H9 (cell line): Measurements from ENCODE around the gene WDR12. TPM values are rescaled to one million over a fixed set of nuclear protein-coding genes. Genes with fewer than 3 reads are reported as not detected.

Source experiments
- DNase-seq: peaks from one replicate; pipeline ENCODE4 v3.0.0-alpha.2; 2017
- H2AFZ ChIP-seq: one replicate; pipeline ENCODE4 v1.6.1; 2013; ENCODE audit warnings: mild to moderate bottlenecking, low read length, control low read depth, moderate library complexity
- H2AK5ac ChIP-seq: 2 replicates; pipeline ENCODE4 v1.6.1; 2013; ENCODE audit warnings: low read length, control low read depth, mixed read lengths; ENCODE audit not compliant: insufficient read length
- H2BK120ac ChIP-seq: one replicate; pipeline ENCODE4 v1.6.1; 2013; ENCODE audit warnings: low read depth, mild to moderate bottlenecking, low read length, control low read depth, inconsistent platforms; ENCODE audit not compliant: poor library complexity, severe bottlenecking
- H2BK12ac ChIP-seq: 2 replicates; pipeline ENCODE4 v1.6.1; 2013; ENCODE audit warnings: low read length, control low read depth, mixed read lengths, low read depth; ENCODE audit not compliant: insufficient read length
- H2BK15ac ChIP-seq: 2 replicates; pipeline ENCODE4 v1.6.1; 2013; ENCODE audit warnings: low read depth, low read length, control low read depth
- H2BK20ac ChIP-seq: one replicate; pipeline ENCODE4 v1.6.1; 2013; ENCODE audit warnings: low read depth, mild to moderate bottlenecking, low read length, control low read depth, inconsistent platforms; ENCODE audit not compliant: poor library complexity, severe bottlenecking
- H2BK5ac ChIP-seq: 2 replicates; pipeline ENCODE4 v1.6.1; 2013; ENCODE audit warnings: low read length, control low read depth, mixed read lengths; ENCODE audit not compliant: insufficient read length
- H3K14ac ChIP-seq: 2 replicates; pipeline ENCODE4 v1.6.1; 2013; ENCODE audit warnings: low read length, control low read depth; ENCODE audit not compliant: insufficient read depth
- H3K18ac ChIP-seq: 2 replicates; pipeline ENCODE4 v1.6.1; 2013; ENCODE audit warnings: low read depth, mild to moderate bottlenecking, mixed read lengths, low read length, control low read depth; ENCODE audit not compliant: insufficient read length
- H3K23ac ChIP-seq: 2 replicates; pipeline ENCODE4 v1.6.1; 2013; ENCODE audit warnings: low read length, control low read depth, mixed read lengths, low read depth; ENCODE audit not compliant: insufficient read length
- H3K23me2 ChIP-seq: 2 replicates; pipeline ENCODE4 v1.6.1; 2013; ENCODE audit warnings: low read depth, mild to moderate bottlenecking, mixed read lengths, low read length, control low read depth; ENCODE audit not compliant: insufficient read length, poor library complexity, severe bottlenecking
- H3K27ac ChIP-seq: 2 replicates; pipeline ENCODE4 v1.5.1; 2013; ENCODE audit warnings: low read length, control low read depth, mixed read lengths, low read depth; ENCODE audit not compliant: insufficient read length
- H3K27me3 ChIP-seq: 2 replicates; pipeline ENCODE4 v1.6.1; 2013; ENCODE audit warnings: low read length, control low read depth, inconsistent platforms; ENCODE audit not compliant: insufficient read depth
- H3K4ac ChIP-seq: 2 replicates; pipeline ENCODE4 v1.6.1; 2013; ENCODE audit warnings: low read depth, mild to moderate bottlenecking, control low read depth, inconsistent platforms, low read length, moderate library complexity
- H3K4me1 ChIP-seq: 2 replicates; pipeline ENCODE4 v1.6.1; 2013; ENCODE audit warnings: low read length, control low read depth, inconsistent platforms; ENCODE audit not compliant: insufficient read depth
- H3K4me2 ChIP-seq: 2 replicates; pipeline ENCODE4 v1.6.1; 2013; ENCODE audit warnings: low read length, control low read depth, mixed read lengths; ENCODE audit not compliant: insufficient read length, insufficient read depth
- H3K56ac ChIP-seq: 2 replicates; pipeline ENCODE4 v1.6.1; 2013; ENCODE audit warnings: low read depth, mild to moderate bottlenecking, mixed read lengths, low read length, control low read depth; ENCODE audit not compliant: insufficient read length
- H3K79me1 ChIP-seq: 2 replicates; pipeline ENCODE4 v1.6.1; 2013; ENCODE audit warnings: low read depth, mild to moderate bottlenecking, moderate library complexity, low read length, control low read depth, inconsistent platforms; ENCODE audit not compliant: insufficient read depth, poor library complexity, severe bottlenecking
- H3K79me2 ChIP-seq: 2 replicates; pipeline ENCODE4 v1.6.1; 2013; ENCODE audit warnings: low read length, control low read depth, inconsistent platforms; ENCODE audit not compliant: insufficient read depth
- H3K9ac ChIP-seq: 2 replicates; pipeline ENCODE4 v1.6.1; 2013; ENCODE audit warnings: low read length, control low read depth, mixed read lengths; ENCODE audit not compliant: insufficient read length; ENCODE audit errors: extremely low read depth
- H3K9me3 ChIP-seq: one replicate; pipeline ENCODE4 v1.6.1; 2013; ENCODE audit warnings: low read depth, low read length, inconsistent platforms; ENCODE audit not compliant: control insufficient read depth
- H3T11ph ChIP-seq: one replicate; pipeline ENCODE4 v1.6.1; 2013; ENCODE audit warnings: mild to moderate bottlenecking, low read length, control low read depth, inconsistent platforms
- H4K20me1 ChIP-seq: one replicate; pipeline ENCODE4 v1.6.1; 2013; ENCODE audit not compliant: control insufficient read depth, insufficient read length, insufficient read depth
- H4K5ac ChIP-seq: 2 replicates; pipeline ENCODE4 v1.6.1; 2013; ENCODE audit warnings: low read depth, mild to moderate bottlenecking, mixed read lengths, low read length, control low read depth; ENCODE audit not compliant: insufficient read length
- H4K8ac ChIP-seq: replicated peaks from 2 replicates; pipeline ENCODE4 v1.6.1; 2013; ENCODE audit warnings: low read length, control low read depth, mixed read lengths, low read depth; ENCODE audit not compliant: insufficient read length
- H4K91ac ChIP-seq: 2 replicates; pipeline ENCODE4 v1.6.1; 2013; ENCODE audit warnings: low read depth, mild to moderate bottlenecking, moderate library complexity, mixed read lengths, low read length, control low read depth; ENCODE audit not compliant: insufficient read length
- H3K27ac Mint-ChIP-seq, 3 experiments: 2 replicates in 2 of 3; 3 replicates in 1 of 3; pipeline ENCODE4 v1.8.0; 2020 to 2021; ENCODE audit warnings: mixed read lengths in 3 of 3, mild to moderate bottlenecking in 1 of 3, moderate library complexity in 1 of 3
- H3K27me3 Mint-ChIP-seq: 2 replicates; pipeline ENCODE4 v1.8.0; 2021; ENCODE audit warnings: low read depth, mild to moderate bottlenecking, moderate library complexity, mixed read lengths
- H3K36me3 Mint-ChIP-seq, 3 experiments: 2 replicates in 2 of 3; 3 replicates in 1 of 3; pipeline ENCODE4 v1.8.0; 2020 to 2021; ENCODE audit warnings: low read depth in 3 of 3, mixed read lengths in 3 of 3; ENCODE audit not compliant: insufficient read depth in 1 of 3
- H3K4me1 Mint-ChIP-seq, 2 experiments: 2 replicates each; pipeline ENCODE4 v1.8.0; 2020; ENCODE audit warnings: mixed read lengths in 2 of 2
- H3K4me3 Mint-ChIP-seq, 2 experiments: 2 replicates in 1 of 2; 3 replicates in 1 of 2; pipeline ENCODE4 v1.8.0; 2020 to 2021; ENCODE audit warnings: mild to moderate bottlenecking in 2 of 2, mixed read lengths in 2 of 2, moderate library complexity in 1 of 2
- H3K9me3 Mint-ChIP-seq, 2 experiments: 2 replicates in 1 of 2; 3 replicates in 1 of 2; pipeline ENCODE4 v1.8.0; 2020; ENCODE audit warnings: mild to moderate bottlenecking in 2 of 2, mixed read lengths in 2 of 2, moderate library complexity in 1 of 2
- CTCF ChIP-seq: fragments of 200-600 bp; sonication (generic); conservative IDR thresholded peaks from 3 replicates; pipeline ENCODE4 v1.8.0; 2021; ENCODE audit warnings: antibody characterized with exemption, mild to moderate bottlenecking
- WGBS: extraction: QIAGEN DNeasy Blood & Tissue Kit; methylation state at CpG from one replicate; pipeline ENCODE4 v1.1.7; 2013; ENCODE audit warnings: missing lambda C conversion rate, low lambda C conversion rate, mixed read lengths; ENCODE audit not compliant: insufficient read length; ENCODE audit errors: extremely low coverage; 5-methylcytosine and 5-hydroxymethylcytosine counted together
- total RNA-seq: library from RNA; stranded (reverse); gene quantifications from 2 replicates; pipeline ENCODE4 v1.2.1, GENCODE V29; 2021

WDR12 gene
- total RNA-seq, 1 experiment from 2014 or later, result 129 TPM

DNA sequence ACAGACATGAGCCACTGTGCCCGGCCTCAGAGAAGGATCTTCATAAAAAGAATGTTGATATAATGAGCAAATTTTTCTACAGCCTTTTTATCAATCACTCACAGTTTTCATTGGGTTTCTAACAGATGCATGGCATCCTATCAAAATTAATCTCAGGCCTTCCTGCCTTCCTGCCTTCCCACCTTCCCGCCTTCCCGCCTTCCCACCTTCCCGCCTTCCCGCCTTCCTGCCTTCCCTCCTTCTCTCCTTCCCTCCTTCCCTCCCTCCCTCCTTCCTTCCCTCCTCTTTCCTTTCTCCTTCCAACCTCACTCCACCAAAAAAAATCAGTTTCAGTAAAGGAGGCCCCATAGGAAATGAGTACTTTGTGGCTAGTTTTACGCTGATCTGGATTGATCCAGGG, 49.1 kb upstream of the WDR12 start:
- no peak overlapping the region for H3K56ac ChIP-seq

More for the DNA sequence above, 49.1 kb upstream of the WDR12 start:
- Histone ChIP-seq H3K27ac (no peak overlapping the region), H3K79me2 (no peaks in the 10 kb centered on the region), H4K20me1 (no peaks in the 10 kb centered on the region), H3K23me2 (no peaks in the 10 kb centered on the region), H4K5ac (no peak overlapping the region), H2BK12ac (no peak overlapping the region), H3K9ac (no peak overlapping the region), H3K14ac (no peak overlapping the region), H2AFZ (no peak overlapping the region), H2AK5ac (no peak overlapping the region), H2BK15ac (no peak overlapping the region), H3K4me1 (no peaks in the 10 kb centered on the region), H3K4me2 (no peak overlapping the region), H3K27me3 (no peaks in the 10 kb centered on the region), H3T11ph (no peak overlapping the region), H3K23ac (no peak overlapping the region), H4K8ac (no peak overlapping the region), H3K4ac (no peak overlapping the region), H2BK120ac (no peak overlapping the region), H3K18ac (no peak overlapping the region), H4K91ac (no peak overlapping the region), H2BK20ac (no peak overlapping the region), H3K9me3 (no peaks in the 10 kb centered on the region), H2BK5ac (no peak overlapping the region), H3K79me1 (no peaks in the 10 kb centered on the region)
- Mint-ChIP-seq H3K27ac (no peak overlapping the region), H3K9me3 (no peaks in the 10 kb centered on the region), H3K36me3 (no peaks in the 10 kb centered on the region; a peak in 1 of 7 replicates), H3K27me3 (no peaks in the 10 kb centered on the region), H3K4me1 (no peaks in the 10 kb centered on the region), H3K4me3 (no peak overlapping the region)
- no peak for DNase-seq
- no CpG with 5 or more reads among the region's 6 CpGs for WGBS
- no peak for TF ChIP-seq CTCF
